Activated CD8-positive, alpha-beta memory T cell treated with anti-CD3 and anti-CD28 coated beads, Interleukin-2, amount 50 U/mL, for 24 hours (primary cell): ENCODE measurements around the gene PEX14.

Source experiments
- DNase-seq: peaks from one replicate; pipeline ENCODE4 v3.0.0-alpha.2; 2020; ENCODE audit errors: extremely low read depth

PEX14 gene

DNA sequence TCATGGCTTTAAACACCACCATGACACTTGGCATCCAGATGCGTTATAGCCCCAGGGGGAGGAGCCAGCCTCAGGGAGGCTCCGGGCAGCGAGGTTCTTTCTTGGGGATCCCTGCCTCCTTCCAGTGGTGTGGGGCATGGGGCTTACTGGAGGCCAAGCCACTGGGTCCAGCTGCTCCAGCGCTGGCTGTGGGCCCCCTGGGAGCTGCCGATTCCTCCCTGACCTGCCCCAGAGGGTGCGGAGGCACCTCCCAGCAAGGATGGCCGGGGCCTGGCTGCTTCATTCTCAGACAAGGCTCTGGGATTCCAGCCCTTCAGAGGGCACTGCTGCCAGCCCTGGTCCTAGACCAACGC is 159.3 kb downstream of the PEX14 start:
- DNase-seq = no peak

DNA sequence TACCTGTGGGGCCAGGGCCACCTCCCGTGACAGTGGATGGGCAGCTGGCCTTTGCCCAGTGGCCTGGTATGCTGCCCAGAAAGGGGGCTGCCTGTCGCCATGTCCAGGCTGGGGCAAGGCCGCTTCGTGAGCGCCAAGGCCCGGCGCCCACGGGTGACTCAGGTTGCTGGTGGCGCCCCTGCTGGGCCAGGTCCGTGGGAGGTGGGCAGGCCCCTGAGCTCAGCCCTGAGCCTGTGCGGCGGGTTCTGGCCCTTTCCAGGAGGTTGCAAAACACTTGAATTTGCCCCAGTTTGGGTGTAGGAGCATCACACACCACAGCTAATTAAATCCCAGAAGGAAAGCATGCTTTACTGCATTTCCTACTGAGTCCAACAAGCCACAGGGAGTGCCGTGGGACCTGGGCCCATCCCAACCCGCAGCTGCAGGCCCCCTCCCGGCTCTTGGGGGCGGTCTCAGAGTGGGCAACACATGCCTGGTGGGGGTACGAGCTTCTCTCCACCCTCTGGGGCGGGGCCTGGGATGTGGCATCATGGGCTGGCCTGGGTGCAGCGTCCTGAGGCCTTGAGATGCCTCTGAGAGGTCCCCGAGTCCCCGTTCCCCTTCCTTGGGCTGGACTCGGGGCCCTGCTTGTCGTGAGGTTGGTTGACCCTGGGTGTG is 159.8 kb downstream of the PEX14 start:
- DNase-seq = no peak

DNA sequence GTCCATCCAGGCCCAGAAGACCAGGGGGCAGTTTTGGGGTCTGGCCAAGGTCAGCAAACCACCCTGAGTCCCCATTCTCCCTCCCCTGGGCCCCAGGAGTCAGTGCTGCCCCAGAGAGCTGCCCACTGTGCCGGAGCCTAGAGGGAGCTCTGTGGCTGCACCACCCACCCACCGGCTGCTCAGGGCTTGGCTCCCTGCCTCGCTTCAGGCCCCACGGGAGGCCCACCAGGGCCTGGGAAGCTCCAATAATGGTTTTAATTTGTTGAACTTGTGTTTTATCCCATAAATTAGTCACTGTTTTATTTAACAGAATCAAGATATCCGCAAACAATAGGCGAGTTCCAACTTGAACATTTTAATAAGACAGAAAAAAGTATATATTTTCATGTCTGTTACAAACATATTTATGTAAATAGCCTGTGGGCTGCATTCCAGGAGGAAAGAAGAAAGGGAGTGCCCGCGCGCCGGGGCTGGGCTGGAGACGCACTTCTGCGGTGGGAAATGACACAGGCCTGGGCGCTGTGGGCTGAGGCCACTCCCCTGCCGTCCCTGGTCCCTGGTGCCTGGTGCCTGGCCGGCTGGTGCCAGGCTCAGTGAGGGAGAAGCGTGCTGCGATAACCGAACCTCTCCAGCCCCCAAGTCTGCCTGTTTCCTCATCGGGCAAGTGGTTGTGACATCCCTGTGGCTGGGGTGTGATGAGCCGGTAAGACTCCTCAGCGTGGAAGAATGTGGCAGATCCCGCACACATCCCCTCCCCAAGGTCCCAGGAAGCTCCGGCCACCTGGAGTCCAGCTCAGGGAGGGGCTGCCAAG is 160.5 kb downstream of the PEX14 start:
- DNase-seq = no peak

DNA sequence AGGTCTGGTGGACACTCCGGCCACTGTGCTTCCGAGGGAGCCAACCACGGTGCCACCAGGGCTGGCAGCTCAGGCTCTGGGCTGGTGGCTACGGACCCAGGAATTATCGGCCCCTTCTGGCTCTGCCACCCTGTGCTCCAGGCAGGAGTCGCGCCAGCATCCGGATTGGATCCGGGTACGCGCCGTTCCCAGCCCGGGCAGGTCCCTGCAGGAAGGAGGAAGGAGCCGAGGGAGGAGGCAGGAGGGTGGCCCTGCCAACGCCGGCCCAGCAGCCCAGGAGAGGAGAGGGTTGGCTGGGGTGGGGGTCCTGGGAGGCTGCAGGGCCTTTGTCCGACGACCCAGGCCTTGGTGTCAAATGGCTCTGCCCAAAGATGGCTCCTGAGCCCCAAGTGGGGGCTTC is 161.2 kb downstream of the PEX14 start:
- DNase-seq = no peak

DNA sequence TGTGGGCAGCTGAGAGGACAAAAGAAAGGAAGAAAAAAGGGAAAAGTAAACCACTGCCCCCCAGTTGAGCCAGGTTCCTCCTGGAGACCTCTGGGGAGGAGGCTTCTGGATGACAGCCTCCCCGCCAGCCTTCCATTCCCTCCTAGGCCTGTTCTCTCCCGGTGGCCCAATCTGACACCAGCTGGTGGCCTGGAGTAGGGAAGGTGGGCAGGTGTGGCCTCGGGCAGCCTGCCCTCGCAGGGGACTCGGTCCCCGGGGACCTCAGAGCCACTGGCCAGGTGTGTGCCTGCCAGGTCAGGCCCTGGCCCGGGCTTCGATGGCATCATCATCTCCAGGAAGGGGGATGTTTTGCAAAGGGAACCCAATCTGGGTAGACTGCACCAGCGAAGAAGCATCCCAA is 162.7 kb downstream of the PEX14 start:
- DNase-seq = no peak

DNA sequence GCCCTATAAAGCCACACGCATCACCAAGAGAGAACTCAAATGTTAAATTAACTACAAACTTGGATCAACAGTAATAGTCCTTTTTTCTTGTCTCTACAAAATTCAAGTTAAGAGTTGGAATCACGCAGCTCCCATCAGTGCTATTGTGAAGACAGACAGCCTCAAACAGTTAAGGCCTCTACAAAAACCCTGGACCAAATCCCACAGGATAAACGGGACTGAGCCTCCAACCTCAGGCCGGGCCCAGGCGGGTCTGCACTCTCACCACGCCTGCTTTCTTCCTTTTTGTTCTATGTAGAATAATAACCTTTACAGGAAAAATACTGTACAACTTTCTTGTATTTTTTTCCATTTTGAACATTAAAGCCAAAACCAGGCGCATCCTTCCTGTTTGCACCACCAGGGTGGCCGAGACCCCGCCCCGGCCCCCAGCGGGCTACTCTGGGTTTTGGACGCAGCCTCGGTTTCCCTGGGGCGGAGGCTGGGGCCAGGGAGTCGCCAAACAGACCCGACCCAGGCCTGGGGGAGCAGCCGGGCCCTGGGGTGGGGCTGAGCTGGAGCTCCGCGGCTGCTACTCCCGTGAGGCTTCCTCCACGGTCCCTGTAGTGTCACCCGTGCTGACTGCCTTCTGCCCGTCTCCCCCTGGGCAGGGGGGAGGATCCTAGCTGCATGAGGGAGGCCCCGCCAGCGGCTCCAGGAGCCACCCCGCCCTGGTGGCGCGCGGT is 163.2 kb downstream of the PEX14 start:
- no peak for DNase-seq

DNA sequence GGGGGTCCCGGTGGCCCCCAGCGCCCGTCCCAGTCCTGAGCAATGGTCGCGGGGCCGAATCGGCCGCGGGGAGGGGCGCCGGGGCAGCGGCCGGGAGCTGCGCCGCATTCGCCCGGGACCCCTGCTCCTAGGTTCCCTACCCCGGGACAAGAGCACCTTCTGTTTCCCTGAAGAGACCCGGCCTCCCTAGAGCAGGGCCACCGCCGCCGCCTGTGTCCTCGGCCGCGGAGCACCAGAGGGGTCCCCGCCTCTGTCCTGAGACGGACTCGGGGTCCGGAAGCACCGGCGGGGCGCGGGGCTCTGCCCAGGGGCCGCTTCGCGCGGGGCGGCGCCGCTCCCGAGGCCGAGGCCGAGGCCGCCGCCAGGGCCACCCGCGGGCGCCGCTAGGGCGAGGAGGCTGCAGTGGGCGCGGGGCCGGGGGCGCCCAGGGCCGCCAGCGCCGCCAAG is 163.8 kb downstream of the PEX14 start:
- DNase-seq = no peak

DNA sequence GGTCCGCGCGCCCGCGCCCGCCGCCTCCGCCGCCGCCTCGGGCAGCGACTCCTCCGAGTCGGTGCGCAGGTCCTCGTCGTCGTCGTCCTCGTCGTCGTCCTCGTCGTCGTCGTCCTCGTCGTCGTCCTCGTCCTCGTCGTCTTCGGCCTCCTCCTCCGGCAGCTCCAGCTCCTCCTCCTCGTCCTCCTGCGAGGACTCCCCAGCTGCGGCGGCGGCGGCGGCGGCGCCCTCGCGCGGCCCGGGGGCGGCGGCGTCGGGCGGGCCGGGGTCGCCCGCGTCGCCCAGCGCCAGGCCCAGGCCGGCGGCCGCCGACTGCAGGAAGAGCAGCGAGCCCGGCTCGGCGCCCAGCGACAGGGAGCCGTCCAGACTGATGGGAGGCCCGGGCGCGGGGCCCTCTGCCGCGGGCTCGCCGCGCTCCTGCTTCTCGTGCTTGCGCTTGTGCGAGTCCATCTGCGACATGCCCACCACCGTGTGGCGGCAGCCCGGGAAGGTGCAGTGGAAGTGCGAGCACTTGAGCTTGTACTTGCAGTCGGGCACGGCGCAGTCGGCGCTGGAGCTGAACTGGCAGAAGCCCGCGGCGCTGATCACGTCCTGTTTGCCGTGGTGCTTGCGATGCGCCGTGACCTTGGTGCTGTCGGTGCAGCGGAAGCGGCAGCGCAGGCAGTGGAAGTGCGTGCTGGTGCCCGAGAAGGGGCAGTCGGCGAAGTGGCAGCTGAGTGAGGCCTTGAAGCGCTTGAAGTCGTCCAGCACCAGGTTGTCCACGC is 164.4 kb downstream of the PEX14 start:
- DNase-seq = no peak

DNA sequence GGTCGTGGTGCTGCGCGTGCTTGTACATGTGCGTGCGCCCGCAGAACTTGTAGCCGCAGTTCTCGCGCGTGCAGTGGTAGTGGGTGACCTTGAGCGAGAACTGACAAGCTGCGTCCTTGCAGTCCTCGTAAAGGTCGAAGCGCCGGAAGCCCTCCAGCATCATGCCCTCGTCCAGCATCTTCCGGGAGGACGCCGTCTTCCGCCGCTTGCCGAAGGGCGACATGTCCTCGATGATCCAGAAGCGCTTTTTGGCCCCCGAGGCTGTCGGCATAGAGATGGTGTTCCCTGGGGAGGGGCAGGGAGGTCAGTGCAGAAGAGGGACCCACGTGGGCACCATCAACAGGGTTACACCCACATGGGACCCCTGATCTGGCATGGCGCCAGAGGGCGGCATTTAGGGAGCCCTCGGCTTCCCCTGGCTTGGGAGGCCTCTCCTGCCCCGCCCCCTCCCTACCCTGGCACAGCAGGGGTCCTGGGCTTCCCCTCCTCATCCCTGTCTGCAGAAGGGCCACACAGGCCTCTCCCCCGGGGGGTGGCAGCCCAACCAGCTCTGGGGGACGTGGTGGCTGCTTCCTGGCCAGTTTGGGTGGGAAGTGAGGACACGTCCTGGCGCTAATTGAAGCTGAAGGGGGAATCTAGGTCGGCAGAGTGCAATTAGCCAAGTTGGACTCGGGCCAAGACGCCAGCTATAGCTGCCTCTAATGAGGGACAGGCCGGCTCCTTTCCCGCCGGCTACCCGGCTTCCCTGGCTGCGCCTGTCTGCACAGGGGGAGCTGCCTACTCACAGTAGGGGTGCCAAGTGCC is 165.2 kb downstream of the PEX14 start:
- no peak for DNase-seq

DNA sequence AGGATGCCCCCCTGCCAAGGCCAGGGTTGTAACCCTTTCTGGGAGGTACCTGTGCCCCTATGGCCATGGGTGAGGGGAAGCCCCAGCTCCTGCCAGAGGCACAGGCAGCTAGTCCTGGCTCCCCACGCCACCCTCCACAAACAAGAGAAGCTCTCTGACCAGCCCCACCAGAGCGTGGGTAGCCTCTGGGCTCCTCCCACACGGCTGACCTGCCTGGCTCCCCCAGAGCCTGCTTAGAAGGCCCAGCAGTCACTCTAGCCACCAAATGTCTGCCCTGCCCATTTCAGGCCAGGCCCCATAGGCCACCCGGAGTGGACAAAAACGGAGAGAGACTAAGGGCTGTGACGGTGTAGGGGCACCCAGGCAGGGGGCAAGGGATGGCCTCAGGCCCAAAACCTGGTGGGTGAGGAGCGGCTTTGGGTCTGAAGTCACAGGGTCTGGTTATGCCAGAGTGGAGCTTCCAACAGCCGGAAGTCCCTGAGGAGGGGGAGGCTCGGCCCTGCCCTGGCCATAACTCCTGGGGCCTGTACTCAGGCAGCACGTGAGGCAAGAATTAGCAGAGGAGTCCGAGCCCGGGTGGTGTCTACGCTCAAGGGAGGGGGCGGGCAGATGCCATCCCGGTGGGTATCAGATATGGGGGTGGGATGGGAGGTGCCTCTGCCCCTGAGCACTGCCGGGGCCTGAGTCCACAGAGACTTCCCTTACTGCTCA is 166.2 kb downstream of the PEX14 start:
- DNase-seq = no peak

DNA sequence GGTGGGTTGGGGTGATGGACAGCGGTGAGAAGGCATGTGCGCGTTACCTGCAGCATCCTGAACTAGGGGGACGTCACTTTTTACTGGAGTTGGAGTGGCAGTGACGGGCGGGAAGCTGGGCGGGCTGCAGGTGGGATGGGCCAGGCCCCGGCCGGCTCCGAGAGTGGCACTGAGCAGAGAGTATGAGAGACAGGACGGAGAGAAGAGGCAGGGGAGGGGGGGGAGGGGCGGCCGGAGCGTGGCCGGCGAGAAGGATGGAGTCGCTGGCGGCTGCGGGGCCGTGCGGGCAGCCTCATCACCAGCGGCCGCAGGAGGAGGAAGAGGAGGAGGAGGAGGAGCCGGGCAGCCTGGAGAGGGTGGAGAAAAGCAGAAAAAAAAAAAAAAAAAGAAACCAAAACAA is 167.2 kb downstream of the PEX14 start:
- no peak for DNase-seq

DNA sequence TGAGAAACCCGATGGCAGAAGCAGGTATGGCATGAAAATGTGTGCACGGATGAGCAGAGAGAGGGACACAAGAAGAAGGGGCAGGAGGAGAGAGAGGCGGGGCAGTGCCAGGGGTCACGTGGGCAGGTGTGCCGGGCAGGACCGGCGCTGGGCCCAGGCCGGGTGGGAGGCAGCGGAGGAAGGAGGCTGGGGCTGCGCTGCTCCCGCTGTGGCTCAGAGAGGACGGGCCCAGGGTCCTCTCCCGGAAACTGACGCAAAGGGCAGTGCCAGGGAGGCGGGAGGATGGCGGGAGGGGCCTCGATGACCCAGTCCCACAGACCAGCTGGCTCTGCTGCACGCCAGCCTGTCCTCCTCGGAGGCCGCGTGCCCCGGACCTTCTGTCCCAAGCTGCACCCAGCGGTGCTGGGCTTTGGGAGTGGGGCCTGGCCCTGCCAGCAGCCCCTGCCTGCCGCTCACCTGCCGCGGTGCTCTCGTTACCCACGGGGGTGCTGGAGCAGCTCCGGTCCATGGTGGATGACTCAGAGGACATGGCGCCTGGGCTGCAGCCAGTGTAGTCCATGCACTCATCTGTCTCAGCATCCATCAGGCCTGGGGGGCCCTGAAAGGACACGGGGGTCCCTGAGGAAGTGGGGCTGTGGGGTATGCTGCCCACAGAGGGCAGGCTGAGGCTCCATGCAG is 167.8 kb downstream of the PEX14 start:
- DNase-seq = no peak

DNA sequence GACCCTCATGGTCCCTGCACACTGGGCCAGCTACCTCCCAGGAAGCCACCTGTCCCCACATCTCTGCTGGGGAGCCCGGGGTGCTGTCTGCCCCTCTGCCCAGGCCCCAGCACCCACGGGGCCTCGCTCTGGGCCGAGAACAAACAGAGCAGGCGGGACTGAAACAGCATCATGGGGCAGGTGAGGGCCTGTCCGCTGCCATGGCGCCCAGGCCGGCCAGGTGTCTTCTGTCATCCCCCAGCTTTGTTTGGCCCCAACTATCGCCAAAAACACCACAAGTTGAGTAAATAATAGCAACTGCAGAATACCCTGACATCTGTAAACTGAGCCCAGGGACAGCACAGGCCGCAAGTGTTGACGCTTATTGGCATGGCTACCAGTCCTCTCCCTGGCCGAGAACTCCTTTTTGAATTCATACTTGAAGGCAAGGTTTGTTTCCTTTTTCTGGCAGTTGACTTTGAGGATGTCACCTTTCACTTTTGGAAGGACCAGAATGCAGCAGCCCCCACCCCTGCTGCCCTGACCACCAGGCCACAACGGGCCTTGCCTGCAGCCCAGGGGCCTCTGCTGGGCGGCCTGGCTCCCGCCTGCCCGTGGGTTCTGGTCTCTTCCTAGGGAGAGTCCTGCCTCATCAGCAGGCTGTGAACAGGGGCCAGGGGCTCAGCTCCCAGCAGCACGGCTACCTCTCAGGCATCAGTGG is 169.0 kb downstream of the PEX14 start:
- DNase-seq = no peak

DNA sequence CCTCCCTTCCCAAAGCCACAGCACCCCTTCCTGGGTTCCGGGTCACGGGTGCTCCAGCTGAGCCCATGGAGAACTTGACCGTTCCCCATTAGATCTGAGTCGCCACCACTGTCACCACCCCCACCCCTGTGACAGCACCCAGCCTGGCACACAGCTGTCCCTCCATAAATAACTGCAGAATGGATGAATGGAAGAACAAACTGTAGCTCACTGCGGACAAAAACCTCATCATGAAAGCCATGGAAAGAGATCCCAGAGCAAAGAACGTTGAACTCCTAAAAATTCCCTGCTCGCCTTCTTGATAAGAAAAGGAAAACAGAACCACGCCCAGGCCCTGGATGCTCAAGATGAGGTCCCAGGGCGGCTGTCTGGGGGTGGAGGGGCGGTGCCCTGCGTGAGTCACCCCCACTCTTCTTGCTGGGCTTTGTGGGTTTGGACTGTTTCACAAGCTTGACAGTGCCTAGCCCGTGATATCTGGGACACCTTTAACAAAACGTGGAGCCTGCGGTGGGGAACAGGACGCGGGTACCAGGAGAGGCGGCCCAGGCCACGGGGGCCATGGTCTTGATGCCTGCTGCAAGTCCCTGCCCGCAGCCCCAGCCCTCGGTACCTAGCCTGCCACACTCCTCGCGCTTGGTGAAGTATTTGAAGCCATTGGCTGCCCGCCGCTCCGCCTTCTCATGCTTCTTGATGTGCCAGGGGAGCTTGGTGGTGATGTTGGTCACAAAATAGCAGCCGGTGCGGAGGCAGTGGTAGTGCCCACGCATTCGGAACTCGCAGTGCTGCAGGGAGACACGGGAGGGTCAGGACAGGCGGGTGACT is 169.8 kb downstream of the PEX14 start:
- no peak for DNase-seq

DNA sequence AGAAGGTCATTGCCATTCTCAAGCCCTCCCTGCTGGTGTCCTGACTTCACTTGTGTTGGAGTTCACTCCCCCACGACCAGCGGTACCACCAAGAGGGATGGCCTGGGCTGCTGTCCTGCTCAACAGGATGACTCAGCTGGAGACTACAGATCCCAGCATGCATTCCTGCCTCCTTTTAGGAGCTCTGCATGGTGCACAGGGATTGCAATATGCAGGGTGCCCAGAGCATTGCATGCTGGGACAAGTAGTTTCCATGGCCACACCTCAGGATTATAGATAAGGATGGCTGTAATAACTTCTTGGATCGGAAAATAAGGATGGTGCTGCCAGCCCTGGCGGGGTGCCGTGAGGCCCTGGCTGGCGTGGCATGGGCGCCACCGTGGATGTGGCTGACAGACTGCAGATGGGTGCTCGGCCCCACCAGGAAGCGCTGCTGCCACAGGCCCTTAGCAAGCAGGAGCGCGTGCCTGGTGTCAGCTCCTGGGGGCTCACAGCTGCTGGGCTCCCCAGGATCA is 171.7 kb downstream of the PEX14 start:
- DNase-seq = no peak

DNA sequence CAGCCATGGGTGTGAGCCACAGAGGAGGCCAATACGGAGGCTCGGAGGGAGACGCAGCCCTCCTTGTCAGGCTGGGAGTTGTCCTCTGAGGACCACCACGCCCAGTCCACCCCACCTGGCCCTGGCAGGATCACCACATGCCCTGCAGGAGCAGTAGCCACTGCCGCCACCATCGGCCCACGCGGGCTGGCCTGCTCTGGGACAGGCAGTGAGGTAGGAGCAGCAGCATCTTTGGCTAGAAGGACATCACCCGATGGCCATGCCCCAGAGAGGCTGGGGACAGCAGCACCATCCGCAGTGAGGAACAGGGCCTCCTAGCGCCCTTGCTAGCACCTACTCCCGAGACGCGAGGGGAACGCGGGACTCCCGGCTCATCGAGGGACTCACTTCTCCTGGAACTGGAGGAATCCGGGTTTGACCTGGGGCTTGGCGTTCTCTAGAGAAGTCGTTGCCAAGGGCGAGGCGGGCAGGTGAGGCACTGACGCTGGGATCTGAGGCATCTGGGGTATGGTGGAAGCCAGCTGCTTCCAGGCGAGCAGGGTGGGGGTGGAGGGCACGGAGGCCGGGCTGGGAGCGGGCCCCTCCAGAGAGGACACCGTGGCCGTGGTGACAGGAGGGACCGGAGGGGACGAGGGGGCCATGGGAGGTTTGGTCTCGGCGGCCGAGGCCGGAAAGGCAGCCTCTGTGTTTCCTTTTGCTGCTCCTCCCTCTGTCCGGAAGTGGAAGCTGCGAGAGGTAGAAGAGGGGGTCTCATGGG is 172.8 kb downstream of the PEX14 start:
- DNase-seq = no peak

DNA sequence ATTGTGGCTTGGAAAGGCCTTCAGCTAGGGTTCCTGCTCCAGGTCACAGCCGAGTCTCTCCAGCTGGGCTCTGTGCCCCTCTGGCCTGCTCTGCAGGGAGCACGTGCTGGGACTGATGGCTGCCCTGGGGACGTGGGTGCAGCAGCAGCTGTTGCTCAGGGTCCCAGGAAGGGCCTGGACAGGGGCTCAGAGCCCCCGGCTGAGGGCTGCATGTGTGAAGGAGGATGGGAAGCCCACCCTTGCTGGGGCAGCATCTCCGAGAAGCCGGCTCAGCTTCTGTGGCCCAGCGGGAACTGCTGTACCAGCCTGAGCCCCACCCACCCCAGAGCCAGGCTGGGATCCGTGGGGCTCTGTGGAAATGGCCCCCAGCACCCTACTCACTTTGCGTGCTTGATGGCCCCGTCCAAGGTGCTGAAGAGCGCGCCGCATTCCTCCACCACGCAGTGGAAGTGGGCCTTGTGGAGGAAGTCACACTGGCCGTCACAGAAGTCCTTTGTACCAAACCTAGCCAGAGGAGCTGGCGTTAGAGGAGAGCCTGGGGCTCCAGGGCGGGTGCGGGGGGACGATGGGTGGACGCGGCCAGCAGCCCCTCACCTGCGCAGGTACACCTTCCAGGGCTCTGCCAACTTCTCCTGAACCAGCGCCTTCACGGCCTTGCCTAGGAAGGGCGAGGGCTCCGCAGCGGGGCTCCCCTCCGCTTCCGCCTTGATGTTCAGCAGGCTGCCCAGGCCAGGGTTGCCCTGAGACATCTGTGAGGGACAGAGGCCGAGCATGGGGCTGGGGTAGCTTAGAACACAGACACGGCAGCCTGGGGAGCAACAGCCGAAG is 174.2 kb downstream of the PEX14 start:
- no peak for DNase-seq
